Activated CD4-positive, CD25-positive, alpha-beta regulatory T cell treated with anti-CD3 and anti-CD28 coated beads, Interleukin-2, amount 50 U/mL, for 24 hours (primary cell): ENCODE data around the gene HOXD13.

Experiments used
- ATAC-seq, 2 donors: fragments of 150-1000 bp; cut with Tn5 transposase; one replicate each; pipeline ENCODE4 v1.10.0; 2021; ENCODE audit warnings: mild to moderate bottlenecking in 1 of 2, moderate library complexity in 1 of 2

HOXD13 gene

GRCh38 chr2:176106581-176107539 lies 14.3 kb downstream of the HOXD13 start, which contains the start of gene HOXD11:
TSS of gene HOXD11 (plus strand) at chr2:176107280. CDS start at chr2:176107356, 76 bp downstream.
- no peak for ATAC-seq

- ATAC-seq, result no peak
Measured at GRCh38 chr2:176107731-176108181, 15.2 kb downstream of the HOXD13 start.

- no peak for ATAC-seq
Measured at GRCh38 chr2:176109192-176109901, 16.8 kb downstream of the HOXD13 start.

- no peak for ATAC-seq
Measured at GRCh38 chr2:176109946-176110345, 17.4 kb downstream of the HOXD13 start.

- no peak for ATAC-seq
Measured at GRCh38 chr2:176110415-176111308, 18.1 kb downstream of the HOXD13 start.

- ATAC-seq, result no peak
Measured at GRCh38 chr2:176111309-176111663, 18.8 kb downstream of the HOXD13 start.

- ATAC-seq, result no peak
Measured at GRCh38 chr2:176111846-176112374, 19.4 kb downstream of the HOXD13 start.

- no peak for ATAC-seq
Measured at GRCh38 chr2:176112375-176113302, 20.1 kb downstream of the HOXD13 start.

- no peak for ATAC-seq
Measured at GRCh38 chr2:176114120-176114929, 21.8 kb downstream of the HOXD13 start.

GRCh38 chr2:176114930-176115625 lies 22.6 kb downstream of the HOXD13 start:
- no peak for ATAC-seq

- ATAC-seq, result no peak
Measured at GRCh38 chr2:176115883-176116813, 23.6 kb downstream of the HOXD13 start, which contains the start of gene HOXD10. TSS of gene HOXD10 (plus strand) at chr2:176116778. CDS start at chr2:176116834, 56 bp downstream.

GRCh38 chr2:176117162-176117822 lies 24.8 kb downstream of the HOXD13 start:
- no peak for ATAC-seq

- ATAC-seq, result no peak
Measured at GRCh38 chr2:176117823-176118371, 25.4 kb downstream of the HOXD13 start.

GRCh38 chr2:176118601-176119339 lies 26.2 kb downstream of the HOXD13 start:
- no peak for ATAC-seq

GRCh38 chr2:176120364-176121189 lies 28.1 kb downstream of the HOXD13 start:
- ATAC-seq, result no peak
